ENCODE measurements around the gene TMC3.

- TF ChIP-seq, protein P1, sequence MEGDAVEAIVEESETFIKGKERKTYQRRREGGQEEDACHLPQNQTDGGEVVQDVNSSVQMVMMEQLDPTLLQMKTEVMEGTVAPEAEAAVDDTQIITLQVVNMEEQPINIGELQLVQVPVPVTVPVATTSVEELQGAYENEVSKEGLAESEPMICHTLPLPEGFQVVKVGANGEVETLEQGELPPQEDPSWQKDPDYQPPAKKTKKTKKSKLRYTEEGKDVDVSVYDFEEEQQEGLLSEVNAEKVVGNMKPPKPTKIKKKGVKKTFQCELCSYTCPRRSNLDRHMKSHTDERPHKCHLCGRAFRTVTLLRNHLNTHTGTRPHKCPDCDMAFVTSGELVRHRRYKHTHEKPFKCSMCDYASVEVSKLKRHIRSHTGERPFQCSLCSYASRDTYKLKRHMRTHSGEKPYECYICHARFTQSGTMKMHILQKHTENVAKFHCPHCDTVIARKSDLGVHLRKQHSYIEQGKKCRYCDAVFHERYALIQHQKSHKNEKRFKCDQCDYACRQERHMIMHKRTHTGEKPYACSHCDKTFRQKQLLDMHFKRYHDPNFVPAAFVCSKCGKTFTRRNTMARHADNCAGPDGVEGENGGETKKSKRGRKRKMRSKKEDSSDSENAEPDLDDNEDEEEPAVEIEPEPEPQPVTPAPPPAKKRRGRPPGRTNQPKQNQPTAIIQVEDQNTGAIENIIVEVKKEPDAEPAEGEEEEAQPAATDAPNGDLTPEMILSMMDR (IDR thresholded peaks at IDR 0.05): no peak
- no peak for TF ChIP-seq POLR2A (IDR thresholded peaks at IDR 0.05)
- TF ChIP-seq POLR2AphosphoS5 (IDR thresholded peaks at IDR 0.05): no peak
Measured at GRCh38 chr15:81407718-81408117, 33.7 kb upstream of the TMC3 start.

All from sigmoid colon (tissue), 4 donors.